Activated CD4-positive, alpha-beta T cell treated with anti-CD3 and anti-CD28 coated beads for 1 hour (primary cell): Measurements from ENCODE around the gene RGP1.

Experiments used
- DNase-seq: peaks from one replicate; pipeline ENCODE4 v3.0.0-alpha.2; 2020

RGP1 gene

DNA sequence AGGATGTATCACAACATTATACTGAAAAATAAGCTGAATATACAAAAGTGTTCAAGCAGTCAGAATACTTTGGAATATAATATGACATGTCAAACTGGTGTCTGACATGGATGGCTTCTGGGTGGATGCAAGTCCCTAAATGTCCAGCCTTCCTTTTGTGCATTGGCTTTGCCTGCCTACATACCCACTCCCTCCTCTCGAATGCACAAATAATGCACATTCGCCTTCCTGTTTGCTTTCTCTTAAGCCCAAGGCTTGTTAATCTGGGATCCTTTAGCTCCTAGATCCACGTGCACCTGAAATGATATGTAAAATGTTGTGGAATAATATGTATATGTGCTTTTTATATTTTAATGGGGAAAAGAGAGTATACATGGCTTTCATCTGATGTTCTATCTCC lies 29.4 kb downstream of the RGP1 start:
- DNase-seq: no peak

DNA sequence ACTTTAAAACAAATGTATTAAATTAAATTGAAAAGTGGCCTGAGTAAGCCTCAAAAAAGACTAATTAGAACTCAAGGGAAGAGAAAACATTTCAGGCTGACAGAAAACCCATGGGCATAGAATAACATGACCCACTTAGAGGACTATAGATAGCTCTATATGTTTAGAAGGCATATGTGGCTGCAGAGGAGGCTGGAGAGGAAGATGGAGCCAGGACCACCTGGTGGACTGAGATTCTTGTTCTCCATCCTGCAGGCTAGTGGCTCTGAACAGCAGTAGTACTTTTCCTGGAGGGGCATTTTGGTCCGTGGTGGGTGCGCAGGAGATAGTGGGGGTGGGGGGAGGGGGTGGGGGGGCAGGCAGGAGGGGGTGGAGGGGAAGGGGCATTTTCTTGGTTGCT lies 32.0 kb downstream of the RGP1 start:
- DNase-seq: no peak

DNA sequence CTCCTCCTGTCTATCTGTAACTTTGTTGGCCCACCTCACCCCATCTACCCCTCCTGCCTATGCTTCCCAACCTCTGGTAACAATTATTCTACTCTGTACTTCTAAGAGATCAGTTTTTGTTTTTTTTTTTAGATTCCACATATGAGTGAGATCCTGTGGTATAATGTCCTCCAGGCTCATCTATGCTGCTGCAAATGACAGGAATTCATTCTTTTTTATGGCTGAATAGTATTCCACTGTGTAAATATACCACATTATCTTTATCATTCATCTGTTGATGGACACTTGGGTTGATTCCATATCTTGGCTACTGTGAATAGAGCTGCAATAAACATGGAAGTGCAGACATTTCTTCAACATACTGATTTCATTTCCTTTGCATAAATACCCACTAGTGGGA lies 34.3 kb downstream of the RGP1 start:
- DNase-seq: no peak

DNA sequence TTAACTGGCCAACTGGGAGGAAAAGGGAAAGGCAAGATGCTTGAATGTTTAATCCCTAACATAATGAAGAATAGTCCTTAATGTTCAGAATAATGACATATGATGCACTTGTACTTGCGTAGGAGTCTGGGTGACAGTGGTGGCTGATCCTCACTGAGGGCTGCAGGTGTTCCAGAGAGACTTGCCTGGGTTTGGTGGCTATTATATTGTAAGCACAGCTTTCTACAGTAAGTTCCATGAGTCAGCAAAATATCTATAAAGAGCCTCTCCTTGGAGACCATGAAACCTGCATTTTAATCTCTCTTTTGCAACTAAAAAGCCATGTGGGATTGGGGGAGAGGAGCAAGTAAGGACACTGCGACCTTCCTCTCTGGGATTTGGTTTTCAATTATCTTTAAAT lies 40.5 kb downstream of the RGP1 start:
- DNase-seq: no peak

DNA sequence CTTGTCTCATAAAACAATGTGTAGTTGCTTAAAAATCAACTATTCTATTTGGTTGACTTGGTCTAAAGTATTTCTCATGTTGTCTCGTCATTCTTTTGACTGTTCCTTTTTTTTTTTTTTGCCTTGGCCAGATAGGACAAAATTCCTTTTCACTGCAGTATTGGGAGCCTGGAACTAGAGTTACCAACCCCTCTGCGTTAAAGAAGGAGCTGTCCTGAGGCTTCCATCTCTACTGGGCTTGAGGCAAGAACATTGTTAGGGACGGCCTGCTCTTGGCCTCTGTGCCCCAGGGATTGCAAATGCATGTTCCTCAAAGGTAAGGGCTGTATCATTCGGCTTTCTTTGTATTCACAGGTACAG lies 40.9 kb downstream of the RGP1 start:
- DNase-seq: no peak

DNA sequence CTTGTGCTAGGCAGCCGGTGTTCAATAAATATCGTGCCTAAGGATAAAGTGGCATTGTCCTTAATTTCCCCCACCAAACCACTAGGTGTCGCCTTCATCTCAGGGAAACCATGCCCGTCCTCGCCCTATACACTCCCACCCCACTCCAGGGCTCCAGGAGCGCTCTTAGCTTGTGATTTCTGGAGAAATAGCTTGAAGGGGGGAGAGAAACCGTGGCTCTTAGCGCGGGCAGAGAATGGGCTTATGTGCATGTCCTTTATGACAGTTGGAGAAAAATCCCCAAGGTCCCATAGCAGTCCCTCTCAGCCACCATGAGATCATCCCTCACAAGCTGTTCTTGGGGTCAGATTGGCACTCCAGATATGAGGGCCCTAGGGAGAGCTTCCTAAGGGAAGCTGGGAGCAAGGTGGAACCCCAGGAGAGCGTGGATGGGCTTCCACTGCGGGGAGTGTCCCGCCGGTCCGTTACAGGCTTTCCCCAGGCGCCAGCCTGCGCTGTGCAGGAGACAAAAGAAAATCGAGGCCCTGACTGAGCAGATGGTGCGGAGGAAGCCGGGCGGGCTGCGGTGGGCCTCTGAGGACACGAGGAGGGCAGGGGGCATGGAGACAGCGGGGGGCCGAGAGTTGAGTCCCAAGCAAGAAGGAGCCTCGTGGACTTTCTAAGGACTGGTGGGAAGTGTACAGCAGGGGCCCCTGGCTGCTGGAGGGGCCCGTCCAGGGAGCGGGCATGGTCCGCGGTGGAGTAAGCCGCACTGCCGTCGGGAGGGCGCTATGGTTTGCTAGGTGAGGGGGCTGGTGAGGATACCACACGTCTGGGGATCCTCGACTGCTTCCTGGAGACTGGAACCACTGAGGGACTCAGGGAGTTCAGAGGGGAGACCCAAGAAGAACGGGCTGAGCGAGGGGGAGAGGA lies 41.6 kb downstream of the RGP1 start:
- peak; percentile 41 for DNase-seq

DNA sequence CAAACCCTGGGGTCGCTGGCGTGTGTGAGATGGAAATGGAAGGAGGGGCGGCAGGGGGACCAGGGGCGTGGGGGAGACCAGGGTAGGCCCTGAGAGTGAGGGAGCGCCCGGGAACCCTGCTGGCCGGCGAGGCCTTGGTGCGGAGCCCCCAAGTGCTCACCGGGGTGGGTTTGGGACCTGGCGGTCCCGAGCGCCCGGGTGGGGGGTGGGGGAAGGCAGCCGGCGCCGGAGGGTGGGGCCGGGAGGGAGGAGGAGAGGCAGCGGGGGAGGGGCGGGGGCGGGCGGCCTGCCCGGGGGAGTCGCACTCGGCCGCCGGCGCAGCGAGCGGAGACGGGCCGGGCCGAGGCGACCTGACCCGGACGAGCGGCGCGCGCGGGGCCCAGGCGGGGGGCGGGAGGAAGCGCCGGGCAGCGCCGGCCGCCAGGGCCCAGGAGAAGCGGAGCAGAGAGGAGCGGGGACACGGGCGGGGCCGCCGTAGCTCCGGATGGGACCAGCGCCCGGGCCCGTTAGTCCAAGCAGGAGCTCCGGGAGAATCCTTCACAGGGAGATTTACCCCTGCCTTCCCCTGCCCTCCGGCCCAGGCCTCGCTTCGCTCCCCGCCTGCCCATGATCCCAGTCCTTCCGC lies 42.3 kb downstream of the RGP1 start, which contains the start of gene NPR2:
NPR2 (plus strand) TSS at position 295 of the 625 bp plus-strand sequence. CDS start 818 bp downstream, outside the sequence.
- DNase-seq: no peak

DNA sequence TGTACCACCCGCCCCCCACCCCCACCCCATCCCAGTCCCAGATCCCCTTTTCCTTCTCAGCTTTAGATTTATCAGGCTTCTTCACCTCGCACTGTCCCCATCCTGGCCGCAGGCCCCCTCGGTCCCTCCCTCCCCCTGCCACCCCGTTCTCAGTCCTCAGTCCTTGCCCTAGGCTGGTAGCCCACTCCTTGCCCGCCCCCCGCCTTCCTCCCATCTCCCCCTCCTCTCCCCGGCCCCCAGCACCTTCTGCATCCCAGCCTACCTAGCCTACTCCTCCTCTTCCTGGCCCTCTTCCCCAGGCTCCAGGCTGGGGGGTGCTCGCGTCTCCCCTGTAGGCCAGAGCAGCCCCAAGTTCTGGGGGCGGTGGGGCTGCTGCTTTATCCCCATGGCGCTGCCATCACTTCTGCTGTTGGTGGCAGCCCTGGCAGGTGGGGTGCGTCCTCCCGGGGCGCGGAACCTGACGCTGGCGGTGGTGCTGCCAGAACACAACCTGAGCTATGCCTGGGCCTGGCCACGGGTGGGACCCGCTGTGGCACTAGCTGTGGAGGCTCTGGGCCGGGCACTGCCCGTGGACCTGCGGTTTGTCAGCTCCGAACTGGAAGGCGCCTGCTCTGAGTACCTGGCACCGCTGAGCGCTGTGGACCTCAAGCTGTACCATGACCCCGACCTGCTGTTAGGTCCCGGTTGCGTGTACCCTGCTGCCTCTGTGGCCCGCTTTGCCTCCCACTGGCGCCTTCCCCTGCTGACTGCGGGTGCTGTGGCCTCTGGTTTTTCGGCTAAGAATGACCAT lies 43.1 kb downstream of the RGP1 start:
- no peak for DNase-seq

DNA sequence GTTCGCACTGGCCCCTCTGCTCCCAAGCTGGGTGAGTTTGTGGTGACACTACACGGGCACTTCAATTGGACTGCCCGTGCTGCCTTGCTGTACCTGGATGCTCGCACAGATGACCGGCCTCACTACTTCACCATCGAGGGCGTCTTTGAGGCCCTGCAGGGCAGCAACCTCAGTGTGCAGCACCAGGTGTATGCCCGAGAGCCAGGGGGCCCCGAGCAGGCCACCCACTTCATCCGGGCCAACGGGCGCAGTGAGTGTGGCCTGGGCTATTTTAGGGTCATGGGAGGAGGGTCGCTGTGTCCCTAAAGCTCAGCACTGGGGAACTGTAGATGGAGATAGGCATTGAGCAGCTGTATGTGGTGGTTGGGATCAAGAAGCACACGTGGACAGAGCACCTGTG lies 43.7 kb downstream of the RGP1 start:
- DNase-seq: no peak

DNA sequence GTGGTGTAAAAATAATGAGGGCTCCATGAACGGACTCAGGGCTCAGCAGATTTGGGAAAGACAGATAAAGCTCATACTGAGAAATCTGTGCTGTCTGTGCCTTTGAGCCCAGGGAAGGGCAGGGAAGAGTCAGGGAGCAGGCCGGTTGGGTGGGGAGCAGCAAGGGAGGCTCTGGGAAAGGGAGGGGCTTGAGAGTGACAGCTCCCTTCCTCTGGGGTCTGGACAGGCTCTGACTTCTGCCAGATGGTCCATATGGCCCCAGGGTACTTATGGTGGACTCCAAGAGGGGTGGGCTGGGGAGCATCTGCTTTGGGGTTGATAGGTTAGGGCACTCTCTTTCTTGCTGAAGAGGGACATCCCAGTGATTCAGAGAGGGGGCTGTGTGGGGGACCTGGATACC lies 44.4 kb downstream of the RGP1 start:
- no peak for DNase-seq

DNA sequence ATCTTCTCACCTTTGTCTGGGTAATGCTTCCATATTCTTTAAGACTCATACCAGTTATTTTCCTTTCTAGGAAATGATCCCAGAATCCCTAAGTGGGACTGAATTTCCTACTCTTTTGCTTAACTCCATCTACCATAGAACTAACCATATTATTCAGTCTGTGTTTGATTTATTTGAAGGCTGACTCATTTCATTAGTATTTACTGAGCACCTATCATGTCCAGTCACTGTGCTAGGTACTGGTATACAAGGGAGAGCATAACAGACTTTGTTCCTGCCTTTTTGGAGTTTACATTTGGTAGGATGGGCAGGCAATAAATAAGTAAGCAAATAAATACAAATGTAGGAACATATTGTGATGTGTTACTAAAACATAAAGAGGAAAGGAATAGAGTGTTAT lies 46.6 kb downstream of the RGP1 start:
- DNase-seq: no peak

DNA sequence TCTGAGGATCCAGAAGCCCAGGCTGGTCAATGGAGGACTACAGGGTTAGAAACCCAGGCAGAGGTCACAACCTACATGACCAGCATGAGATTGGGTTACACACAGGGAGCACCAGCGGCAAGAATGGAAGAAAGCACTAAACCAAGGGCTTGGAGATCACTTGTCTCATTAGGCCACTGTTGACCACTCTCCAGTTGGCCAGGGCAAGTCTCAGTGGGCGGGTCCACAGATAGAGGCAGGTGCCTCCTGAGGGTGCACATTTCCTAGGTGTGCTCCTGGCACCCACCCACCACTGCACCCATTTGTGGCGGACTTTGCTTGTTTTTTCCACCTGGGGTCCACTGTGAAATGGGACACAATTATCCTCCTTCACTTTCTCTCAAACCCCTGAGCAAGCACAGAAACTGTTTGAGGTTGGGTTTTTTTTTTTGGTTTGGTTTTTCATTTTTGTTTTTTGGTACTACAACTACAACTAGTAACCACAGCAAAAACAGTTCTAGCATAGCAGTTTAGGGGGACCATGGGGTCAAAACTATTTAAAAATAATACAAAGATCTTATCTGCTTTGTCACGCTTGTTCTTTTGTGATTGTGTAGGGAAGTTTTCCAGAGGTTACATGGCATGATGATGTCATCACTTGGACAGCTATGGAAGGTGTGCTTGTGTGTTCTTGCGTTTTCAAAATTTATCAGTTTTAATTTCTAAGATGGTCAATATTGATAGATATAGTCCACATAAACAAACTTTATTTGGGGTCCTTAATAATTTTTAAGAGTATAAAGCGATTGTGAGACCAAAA lies 48.4 kb downstream of the RGP1 start:
- DNase-seq: no peak

DNA sequence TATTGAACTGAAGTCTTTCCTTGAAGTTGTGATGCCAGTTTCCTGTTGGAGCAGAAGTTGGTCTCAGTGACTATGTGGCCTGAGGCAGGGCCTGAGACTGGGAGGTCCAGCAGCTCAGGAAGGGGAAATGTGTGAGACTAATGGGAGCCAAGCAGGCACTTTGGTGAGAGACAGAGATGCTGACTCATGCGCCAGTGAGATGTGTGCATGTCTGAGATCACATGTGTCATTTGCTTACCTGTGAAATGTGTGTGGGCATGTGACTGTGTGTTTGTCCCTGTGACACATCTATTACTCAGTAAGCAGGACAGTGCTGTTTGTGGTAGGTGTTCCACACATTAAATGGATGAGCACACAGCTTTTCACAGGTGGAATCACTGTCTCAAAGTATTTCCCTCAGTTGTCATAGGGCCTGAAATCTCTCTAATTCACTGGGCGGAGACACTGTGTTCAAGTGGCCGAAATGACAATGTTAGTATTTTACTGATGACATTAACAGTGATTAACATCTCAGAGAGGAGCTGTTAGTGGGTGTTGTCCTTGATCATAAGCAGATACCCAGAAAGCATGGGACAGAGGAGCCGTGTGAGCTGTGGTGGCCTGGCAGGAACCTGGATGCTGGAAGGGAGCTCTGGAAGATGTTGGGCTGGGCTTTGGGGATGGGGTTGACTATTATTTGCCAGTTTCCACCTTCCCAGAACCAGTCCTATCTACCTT lies 49.7 kb downstream of the RGP1 start:
- no peak for DNase-seq

DNA sequence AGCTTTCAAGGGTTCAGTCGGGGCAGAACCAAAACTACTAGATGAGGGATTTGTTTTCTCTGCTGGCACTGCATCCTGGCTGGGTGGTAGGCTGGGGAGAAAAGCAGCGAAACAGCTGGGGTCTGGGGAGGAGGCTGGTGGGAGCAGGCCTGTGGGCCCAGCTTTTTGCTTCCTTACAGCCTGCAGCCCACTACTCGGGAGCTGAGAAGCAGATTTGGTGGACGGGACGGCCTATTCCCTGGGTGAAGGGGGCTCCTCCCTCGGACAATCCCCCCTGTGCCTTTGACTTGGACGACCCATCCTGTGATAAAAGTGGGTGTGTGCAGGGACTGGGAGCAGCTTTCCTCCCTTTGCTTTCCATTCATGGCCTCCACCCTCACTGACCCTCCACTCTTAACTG lies 51.4 kb downstream of the RGP1 start:
- no peak for DNase-seq

DNA sequence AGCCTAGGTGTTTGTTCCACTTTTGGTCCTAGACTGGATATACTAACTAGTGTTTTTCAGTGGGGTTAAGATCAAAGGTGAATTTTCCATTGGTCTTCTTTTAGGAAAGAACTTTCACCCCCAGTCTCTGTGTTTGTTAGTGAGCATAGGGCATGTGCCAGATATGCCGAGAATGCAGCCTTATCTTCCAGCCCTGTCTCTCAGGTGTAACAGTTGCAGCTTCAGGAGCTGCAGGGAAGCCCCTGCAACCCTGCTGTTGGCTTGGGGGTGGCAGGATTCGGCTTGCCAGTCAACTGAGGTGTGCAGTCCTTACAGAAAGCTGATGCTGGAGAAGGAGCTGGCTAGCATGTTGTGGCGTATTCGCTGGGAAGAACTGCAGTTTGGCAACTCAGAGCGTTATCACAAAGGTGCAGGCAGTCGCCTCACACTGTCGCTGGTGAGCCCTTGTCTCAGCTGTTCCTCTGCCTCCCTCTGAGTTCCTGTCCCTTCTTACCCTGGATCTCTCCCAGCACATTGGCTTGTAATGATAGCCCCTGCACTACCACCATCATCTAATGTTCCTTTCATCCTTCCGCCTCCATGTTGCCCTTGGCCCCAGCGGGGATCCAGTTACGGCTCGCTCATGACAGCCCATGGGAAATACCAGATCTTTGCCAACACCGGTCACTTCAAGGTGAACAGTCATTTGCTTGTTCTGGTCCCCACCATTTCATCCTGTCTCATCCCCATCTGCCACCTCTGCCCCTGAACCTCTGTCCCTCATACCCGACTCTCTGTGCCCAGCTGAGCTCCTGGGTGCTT lies 52.4 kb downstream of the RGP1 start:
- DNase-seq: no peak

DNA sequence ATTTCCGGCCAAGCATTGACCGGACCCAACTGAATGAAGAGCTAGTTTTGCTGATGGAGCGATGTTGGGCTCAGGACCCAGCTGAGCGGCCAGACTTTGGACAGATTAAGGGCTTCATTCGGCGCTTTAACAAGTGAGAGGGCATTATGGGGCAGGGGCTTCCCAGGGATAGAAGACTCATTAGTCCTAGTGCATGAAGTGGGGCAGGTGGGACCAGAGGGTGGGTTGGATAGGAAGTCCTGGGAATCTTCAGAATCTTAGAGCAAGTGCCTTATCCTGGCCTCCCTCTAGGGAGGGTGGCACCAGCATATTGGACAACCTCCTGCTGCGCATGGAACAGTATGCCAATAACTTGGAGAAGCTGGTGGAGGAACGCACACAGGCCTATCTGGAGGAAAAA lies 57.0 kb downstream of the RGP1 start:
- DNase-seq: no peak
